AG04449 (cell line): ENCODE results near the gene C19orf25.
A peak's percentile ranks its signal among the peaks of the same experiment; 100 is the strongest.

Experiments
- CTCF ChIA-PET: fragments of 350-600 bp; formaldehyde crosslinking; extraction: SDS; loops from one replicate; lab custom pipeline; 2021; ENCODE audit warnings: antibody characterized with exemption; lab: Yijun Ruan, JAX
- POLR2A ChIA-PET: fragments of 400-600, 350-600 bp; formaldehyde crosslinking; extraction: SDS; loops from one replicate; lab custom pipeline; 2020; ENCODE audit warnings: antibody characterized with exemption, inconsistent platforms; lab: Yijun Ruan, JAX
- DNase-seq: peaks from one replicate; pipeline ENCODE4 v3.0.0-alpha.2; 2010; ENCODE audit warnings: low read depth, low spot score
- H3K4me3 ChIP-seq: 2 replicates; pipeline ENCODE4 v1.5.1; 2011; ENCODE audit warnings: low read depth, mild to moderate bottlenecking, control low read depth, low read length
- CTCF ChIP-seq: IDR thresholded peaks from one replicate; pipeline ENCODE4 v1.5.1; 2011; ENCODE audit warnings: mild to moderate bottlenecking, moderate library complexity, low read length, control low read depth, inconsistent platforms; ENCODE audit not compliant: insufficient read depth; ENCODE audit errors: missing control alignments

The C19orf25 gene

DNA sequence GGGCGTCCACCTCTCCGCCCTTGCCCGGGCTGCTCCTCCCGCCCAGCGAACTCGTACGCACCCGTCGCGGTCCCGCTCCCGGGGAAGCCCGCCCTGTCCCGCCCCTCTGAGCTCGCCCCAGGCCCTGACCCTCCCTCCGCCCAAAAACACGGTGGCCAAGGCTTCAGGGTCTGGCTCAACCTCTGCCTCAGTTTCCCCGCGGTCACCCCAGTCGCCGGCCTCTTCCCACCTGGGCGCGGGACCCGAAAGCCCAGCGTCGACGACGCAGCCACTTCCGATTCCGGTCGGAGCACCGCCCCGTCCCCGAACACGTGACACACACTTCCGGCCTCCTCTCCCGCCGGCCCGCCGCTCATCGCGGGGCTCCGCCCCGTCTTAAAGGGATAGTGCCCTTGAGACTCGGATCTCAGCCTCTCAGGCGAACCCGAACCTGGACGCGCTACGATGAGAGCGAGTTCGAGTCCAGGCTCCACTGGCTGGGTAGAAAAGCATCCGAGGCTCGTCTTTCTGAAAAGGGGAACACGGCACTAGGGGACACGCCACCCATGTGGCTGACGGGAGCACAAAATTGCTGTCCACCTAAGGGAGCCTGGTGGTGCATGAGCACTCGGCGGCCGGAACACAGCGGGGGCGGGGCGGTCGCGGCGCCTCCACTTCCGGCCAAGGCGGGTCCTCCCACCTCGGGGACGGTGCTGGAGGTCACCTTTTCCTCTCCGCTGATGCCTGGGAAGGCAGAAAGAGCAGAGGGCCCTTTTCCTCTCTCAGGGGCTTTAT lies at the start of gene C19orf25:
TSS of gene C19orf25 (minus strand) at position 282 of the 774 bp plus-strand sequence. CDS start 312 bp downstream, outside the sequence.
- TF ChIP-seq CTCF, result no peak
- peak; percentile 49 for DNase-seq
- ChIA-PET CTCF (interaction anchor here (2.9 kb wide), 1 partner anchor 13 kb away, joined by 16 read pairs; no protein-coding TSS in a partner anchor), POLR2A (no interaction called here)
- peak within 1 kb of the TSS; percentile 83 for H3K4me3 ChIP-seq

DNA sequence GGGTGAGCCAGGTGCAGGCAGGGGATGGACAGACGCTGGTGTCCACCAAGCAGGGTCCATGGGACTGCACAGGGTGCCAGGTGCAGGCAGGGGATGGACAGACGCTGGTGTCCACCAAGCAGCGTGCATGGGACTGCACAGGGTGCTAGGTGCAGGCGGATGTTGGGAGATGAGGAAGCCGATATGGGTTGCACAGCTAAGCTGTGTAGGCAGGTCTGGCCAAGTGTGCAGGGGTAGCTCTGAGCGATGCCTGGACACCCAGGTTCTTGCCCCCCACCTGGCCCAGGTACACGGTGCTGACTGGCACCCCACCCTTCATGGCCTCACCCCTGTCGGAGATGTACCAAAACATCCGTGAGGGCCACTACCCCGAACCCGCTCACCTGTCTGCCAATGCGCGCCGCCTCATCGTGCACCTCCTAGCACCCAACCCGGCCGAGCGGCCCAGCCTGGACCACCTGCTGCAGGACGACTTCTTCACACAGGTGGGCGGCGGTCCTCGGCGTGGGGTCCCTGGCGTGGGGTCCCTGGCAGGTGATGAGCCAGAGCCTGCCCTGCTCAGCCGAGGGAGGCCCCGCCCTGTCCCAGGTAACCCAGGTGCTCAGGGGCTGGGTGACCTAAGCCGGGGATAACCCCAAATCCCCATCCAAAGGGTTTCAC lies 48.8 kb upstream of the C19orf25 start:
- ChIA-PET CTCF (interaction anchor here (1.0 kb wide), 1 partner anchor 13 kb away, joined by 4 read pairs; no protein-coding TSS in a partner anchor), POLR2A (no interaction called here)
- no peak for TF ChIP-seq CTCF
- no peak for DNase-seq
- H3K4me3 ChIP-seq, result no peak overlapping the region

DNA sequence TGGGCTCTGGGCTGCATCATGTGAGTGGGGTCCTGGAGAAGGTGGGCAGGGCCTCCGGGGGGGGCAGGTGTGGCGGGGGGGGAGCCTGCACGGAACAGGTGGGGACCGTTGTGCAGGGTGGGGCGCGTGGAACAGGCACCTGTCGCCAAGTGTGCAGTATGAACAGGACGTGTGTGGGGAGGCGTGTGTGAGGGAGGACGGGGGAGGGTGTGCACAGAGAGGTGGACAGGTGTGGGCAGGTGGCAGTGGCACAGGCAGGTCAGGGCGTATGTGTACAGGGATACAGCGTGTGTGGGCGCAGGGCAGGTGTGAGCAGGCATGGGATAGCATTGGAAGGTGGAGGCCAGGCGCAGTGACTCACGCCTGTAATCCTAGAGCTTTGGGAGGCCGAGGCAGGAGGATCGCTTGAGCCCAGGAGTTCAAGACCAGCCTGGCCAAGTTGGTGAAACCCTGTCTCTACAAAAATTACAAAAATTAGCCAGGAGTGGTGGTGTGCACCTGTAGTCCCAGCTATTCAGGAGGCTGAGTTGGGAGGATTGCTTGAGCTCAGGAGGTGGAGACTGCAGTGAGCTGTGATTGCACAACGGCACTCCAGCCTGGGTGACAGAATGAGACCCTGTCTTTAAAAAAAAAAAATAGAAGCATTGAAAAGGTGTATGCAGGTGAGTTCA lies 48.1 kb upstream of the C19orf25 start:
- CTCF ChIA-PET, result interaction anchor here (1.0 kb wide), 1 partner anchor 13 kb away, joined by 4 read pairs; no protein-coding TSS in a partner anchor
- no peak for DNase-seq
- no peak overlapping the region for H3K4me3 ChIP-seq
- no peak for TF ChIP-seq CTCF
- POLR2A ChIA-PET, result no interaction called here

- H3K4me3 ChIP-seq, result no peak overlapping the region
- no peak for TF ChIP-seq CTCF
- ChIA-PET CTCF (no interaction called here), POLR2A (no interaction called here)
- no peak for DNase-seq
Measured at GRCh38 chr19:1526066-1526778, 47.2 kb upstream of the C19orf25 start.

- H3K4me3 ChIP-seq, result no peak overlapping the region
- no peak for DNase-seq
- ChIA-PET CTCF (no interaction called here), POLR2A (no interaction called here)
- no peak for TF ChIP-seq CTCF
Measured at GRCh38 chr19:1525343-1525742, 46.3 kb upstream of the C19orf25 start.

DNA sequence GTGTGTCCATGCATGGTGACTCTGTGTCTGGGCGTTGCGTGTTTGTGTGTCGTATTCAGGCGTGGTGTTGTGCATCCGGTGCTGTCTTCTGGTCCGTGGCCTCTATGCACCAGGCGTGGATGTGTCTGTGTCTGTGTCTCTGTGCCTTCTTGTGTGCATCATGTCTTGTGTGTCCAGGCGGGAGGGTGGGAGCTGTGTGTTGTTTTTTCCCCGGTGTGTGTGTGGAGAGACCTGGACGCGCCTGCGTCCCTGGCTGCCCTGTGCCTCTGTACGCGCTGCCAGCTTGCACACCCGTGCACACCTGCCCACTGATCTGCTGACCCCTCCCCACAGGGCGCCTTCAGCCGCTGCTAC lies 45.9 kb upstream of the C19orf25 start:
- TF ChIP-seq CTCF, result no peak
- DNase-seq, result no peak
- ChIA-PET POLR2A (no interaction called here), CTCF (no interaction called here)
- H3K4me3 ChIP-seq, result no peak overlapping the region
